NCI-H226 (cell line): Measurements from ENCODE around the gene CNOT2.

Experiments
- DNase-seq: peaks from one replicate; pipeline ENCODE4 v3.0.0-alpha.2; 2015

Gene CNOT2

GRCh38 chr12:70252832-70253231, 9.6 kb downstream of the CNOT2 start:
- DNase-seq, result no peak

- no peak for DNase-seq
These were observed 11.0 kb downstream of the CNOT2 start for GRCh38 chr12:70254225-70254624.

GRCh38 chr12:70254846-70255245, 11.6 kb downstream of the CNOT2 start:
- no peak for DNase-seq

- no peak for DNase-seq
These were observed 12.1 kb downstream of the CNOT2 start for GRCh38 chr12:70255311-70255710.

GRCh38 chr12:70258605-70259403, 15.6 kb downstream of the CNOT2 start:
- peak; percentile 13 for DNase-seq

GRCh38 chr12:70260646-70261045, 17.4 kb downstream of the CNOT2 start:
- DNase-seq, result no peak

GRCh38 chr12:70264067-70264867, 21.0 kb downstream of the CNOT2 start:
- DNase-seq, result no peak

- DNase-seq, result no peak
These were observed 21.9 kb downstream of the CNOT2 start for GRCh38 chr12:70265132-70265531.

GRCh38 chr12:70267550-70267949, 24.3 kb downstream of the CNOT2 start:
- DNase-seq, result no peak

GRCh38 chr12:70268972-70269371, 25.7 kb downstream of the CNOT2 start:
- no peak for DNase-seq

GRCh38 chr12:70270108-70270507, 26.9 kb downstream of the CNOT2 start:
- DNase-seq, result no peak

GRCh38 chr12:70271025-70271424, 27.8 kb downstream of the CNOT2 start:
- DNase-seq, result no peak

- no peak for DNase-seq
These were observed 29.3 kb downstream of the CNOT2 start for GRCh38 chr12:70272510-70272909.

- no peak for DNase-seq
These were observed 31.8 kb downstream of the CNOT2 start for GRCh38 chr12:70275045-70275444.

GRCh38 chr12:70277973-70278372, 34.7 kb downstream of the CNOT2 start:
- DNase-seq, result no peak

GRCh38 chr12:70278945-70279344, 35.7 kb downstream of the CNOT2 start:
- DNase-seq, result peak; percentile 7

- DNase-seq, result no peak
These were observed 40.0 kb downstream of the CNOT2 start for GRCh38 chr12:70283232-70283631.

GRCh38 chr12:70288817-70289216, 45.6 kb downstream of the CNOT2 start:
- no peak for DNase-seq

GRCh38 chr12:70290116-70290515, 46.9 kb downstream of the CNOT2 start:
- DNase-seq, result no peak

- DNase-seq, result no peak
These were observed 49.0 kb downstream of the CNOT2 start for GRCh38 chr12:70292017-70292776.

GRCh38 chr12:70304684-70305555, 61.7 kb downstream of the CNOT2 start:
- peak; percentile 27 for DNase-seq

- DNase-seq, result no peak
These were observed 62.6 kb downstream of the CNOT2 start for GRCh38 chr12:70305794-70306193.
